GM21526 (cell line): ENCODE data around the gene NRG3.

Experiments
- ATAC-seq: cut with Tn5 transposase; IDR thresholded peaks from one replicate; pipeline ENCODE4 v1.9.1; 2021; ENCODE audit warnings: moderate library complexity; ENCODE audit not compliant: unreplicated experiment, low FRiP score

The NRG3 gene

DNA sequence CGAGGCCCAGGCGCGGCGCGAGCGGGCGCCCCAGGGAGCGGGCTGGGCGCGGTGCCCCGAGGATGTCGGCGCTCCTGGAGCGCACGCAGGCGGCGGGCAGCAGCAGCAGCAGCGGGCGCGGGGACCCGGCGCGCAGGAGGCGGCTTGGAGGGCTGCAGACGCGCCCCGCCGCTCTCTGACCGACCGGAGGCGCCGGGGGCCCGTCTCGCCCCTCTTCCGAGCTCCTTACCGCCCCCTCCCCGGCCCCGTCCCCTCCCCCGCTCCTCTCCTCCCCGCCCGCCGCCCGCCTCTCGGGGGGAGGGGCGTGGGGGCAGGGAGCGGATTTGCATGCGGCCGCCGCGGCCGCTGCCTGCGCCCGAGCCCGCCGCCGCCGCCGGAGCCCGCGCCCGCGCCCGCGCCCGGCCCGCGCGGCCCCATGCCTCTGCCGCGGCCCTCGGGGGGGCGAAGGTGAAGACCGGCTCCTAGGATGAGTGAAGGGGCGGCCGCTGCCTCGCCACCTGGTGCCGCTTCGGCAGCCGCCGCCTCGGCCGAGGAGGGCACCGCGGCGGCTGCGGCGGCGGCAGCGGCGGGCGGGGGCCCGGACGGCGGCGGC lies at the start of gene NRG3:
Gene NRG3 (plus strand): TSS at position 320 of the 592 bp plus-strand sequence.
- ATAC-seq = no peak

DNA sequence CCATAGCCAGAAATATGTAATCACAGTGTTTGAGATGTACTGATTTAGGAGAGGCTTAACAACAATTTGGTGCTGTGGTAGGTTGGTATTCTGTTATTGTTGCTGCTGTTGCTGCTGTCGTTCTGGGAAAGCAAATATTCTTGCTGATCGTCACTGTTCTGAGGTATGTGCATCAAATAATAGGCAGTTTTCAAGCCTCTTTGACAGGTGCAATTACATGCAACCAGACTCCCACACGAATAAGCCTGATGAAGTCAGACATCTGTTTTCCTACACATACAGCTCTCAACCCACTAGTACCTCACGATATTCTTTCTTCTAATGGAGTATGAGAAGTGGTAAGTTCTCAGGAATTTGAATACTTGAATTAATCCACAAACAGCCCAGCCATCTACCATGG lies 46.7 kb upstream of the NRG3 start:
- no peak for ATAC-seq

DNA sequence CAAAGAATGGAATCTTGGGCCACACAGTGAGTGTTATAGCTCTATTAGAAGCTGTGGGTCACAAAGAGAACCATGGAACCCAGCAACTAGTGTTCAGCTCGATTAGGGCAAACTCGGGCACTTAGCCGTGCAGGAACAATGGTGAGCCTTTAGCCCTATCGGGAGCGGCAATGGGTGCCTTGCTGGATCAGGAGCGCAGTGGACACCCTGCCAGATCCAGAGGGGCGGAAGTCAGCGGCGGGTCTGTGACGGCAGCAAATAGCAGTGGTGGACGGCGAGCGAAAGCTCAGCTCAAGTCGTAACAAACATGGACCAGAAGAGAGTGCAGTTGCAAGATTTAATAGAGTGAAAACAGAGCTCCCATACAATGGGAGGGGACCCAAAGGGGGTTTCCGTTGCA lies 43.9 kb upstream of the NRG3 start:
- ATAC-seq = no peak

DNA sequence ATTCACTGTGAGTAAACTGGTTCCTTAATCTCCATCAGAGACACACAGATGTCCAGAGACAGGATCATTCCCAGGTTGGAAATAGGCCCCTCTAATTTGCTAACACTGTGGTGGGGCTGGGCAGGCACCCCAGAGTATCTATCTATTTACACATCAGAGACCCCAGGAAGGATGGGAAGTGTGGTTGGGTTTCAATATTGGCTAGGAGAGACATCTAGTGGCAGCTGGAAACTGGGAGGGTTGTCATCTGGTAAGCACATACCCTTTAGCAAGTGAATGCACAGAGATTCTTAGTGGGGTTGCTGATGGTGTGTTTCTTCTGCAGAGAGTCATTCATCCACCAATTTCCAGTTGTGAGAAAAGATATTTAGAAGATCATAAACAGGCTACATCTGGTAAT lies 36.0 kb upstream of the NRG3 start:
- ATAC-seq = no peak

DNA sequence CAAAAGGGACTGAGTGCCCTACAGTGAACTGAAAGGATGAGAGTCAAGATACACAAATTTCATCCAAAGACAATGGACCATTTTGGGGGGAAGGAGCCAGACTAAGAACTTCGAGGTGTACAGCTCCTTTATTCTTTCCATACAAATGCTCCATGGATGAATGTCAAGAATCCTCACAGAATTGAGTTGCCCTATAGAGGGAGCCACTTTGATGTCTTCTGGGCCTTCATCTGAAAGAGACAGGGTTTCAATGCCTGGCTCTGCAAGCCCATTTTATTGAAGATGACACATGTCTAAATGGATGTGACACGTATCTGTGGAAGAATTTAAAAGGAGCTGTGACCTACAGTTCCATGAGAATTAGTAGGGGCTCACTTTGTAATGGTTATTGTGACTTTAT lies 32.0 kb upstream of the NRG3 start:
- no peak for ATAC-seq

DNA sequence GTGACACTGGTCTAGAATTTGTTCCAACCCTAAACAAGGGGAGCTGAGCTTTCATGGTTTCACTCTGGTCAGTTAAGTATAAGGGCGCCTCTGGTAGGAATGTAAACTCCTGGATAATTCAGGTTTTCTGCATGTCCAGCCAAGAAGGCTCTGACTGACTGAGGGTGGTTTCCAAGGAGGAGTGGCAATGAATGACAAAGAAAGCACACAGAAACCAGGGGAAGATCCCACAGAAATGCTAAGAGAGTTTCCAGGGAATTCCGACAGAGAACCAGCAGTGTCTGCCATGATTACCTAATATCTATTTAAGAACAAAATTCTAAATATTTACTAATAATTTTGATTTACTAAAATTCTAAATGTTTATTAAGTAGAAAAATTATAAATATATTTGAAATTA lies 27.3 kb upstream of the NRG3 start:
- no peak for ATAC-seq

DNA sequence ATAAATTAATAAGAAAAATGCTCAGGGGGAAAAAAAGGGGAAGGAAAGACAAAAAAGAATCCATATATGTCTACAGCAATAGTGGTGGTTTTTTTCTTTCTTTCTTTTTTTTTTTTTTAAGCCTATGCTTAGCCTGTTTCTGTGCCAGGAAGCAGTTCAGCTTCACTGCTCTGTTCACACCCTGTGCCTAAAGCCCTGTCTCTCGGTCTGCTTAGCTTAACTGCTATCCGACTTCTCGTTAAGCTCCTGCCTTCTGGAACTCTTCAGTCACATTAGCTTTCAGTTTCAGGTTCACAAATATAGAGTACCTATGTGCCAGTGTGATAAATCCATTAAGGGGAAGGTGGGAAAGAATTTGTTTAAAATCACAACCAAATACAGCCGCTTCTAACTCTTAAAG lies 26.5 kb upstream of the NRG3 start:
- no peak for ATAC-seq

DNA sequence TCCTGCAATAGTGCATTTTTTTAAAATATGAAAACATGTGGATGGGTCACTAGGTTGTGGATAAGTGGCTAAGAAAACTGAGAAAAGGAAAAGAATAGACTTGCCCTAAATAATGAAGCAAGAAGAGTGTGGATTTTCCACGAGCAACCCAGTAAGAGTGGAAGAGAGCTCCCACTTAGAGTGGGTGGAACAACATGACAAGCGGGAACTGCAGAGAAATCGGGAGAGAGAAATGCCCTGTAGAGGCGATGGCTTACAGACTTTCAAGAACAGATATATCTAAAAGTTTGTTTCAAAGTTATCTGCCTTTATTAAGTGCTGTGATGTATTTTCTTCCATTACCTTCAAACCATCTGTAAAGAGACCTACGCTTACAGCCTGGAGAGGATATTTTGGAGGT lies 26.1 kb upstream of the NRG3 start:
- no peak for ATAC-seq

DNA sequence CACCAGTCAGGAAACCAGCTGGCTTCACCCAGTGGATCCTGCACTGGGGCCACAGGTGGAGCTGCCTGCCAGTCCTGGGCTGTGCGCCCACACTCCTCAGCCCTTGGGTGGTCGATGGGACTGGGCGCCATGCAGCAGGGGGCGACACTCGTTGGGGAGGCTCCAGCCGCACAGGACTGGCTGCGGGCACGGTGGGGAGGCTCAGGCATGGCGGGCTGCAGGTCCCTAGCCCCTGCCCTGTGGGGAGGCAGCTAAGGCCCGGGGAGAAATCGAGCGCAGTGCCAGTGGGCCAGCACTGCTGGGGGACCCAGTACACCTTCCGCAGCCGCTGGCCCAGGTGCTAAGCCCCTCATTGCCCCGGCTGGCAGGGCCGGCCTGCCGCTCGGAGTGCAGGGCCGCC lies 12.4 kb upstream of the NRG3 start:
- no peak for ATAC-seq

DNA sequence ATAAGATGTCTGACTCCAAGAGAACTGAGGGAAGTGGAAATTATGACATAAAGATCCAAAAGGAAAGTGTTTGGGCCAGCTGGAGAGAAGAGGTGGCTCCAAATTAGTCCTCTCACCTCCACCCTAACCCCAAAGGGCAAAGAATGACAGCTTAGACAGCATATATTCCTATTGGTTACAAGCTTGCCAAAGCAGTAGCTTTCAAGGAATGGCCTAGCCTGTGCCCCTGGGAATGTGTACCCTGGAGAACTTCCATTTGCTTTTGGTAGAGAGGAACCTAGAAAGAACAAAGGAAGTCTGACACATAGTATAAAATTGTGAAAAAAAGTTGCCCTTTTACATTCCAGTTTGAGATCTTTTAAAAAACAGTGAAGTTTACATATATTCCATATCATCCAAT lies 11.2 kb upstream of the NRG3 start:
- ATAC-seq = no peak

DNA sequence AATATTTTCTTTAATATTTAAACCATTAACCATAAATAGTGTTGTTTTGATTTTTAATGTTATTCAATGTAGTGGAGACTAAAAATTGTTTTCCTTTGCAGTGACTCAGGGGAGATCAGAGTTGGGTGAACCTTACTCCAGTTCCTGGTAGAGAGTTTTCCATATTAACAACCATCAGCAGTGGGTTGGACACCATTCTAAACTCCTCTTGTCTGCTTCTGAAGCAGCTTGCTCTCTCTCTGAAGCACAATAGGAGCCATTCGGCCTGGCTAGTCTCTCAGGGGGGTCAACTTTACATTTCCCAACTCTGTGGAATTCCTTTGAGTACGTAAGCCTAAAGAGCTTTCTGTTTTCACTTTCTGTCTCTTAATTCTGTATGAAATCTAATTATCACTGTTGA lies 9.4 kb upstream of the NRG3 start:
- ATAC-seq = no peak

DNA sequence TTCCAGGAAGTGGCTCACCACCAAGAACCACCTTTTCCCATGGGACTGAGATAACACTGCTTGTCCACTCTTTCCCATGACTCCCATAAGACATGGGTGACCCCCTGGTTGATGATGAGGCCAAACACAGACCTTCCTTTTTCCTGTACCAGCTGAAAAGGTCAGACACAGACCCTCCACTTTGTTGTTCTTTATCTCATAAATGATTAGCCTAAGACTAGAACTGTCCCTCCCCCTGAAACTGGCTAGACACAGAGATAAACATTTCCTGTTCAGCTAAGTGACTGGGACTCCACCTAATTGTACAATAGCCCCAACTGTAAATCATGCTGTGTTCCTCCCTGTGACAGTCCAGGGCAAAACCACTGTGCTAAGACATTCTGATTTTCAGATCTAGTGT lies 8.2 kb upstream of the NRG3 start:
- ATAC-seq = no peak

DNA sequence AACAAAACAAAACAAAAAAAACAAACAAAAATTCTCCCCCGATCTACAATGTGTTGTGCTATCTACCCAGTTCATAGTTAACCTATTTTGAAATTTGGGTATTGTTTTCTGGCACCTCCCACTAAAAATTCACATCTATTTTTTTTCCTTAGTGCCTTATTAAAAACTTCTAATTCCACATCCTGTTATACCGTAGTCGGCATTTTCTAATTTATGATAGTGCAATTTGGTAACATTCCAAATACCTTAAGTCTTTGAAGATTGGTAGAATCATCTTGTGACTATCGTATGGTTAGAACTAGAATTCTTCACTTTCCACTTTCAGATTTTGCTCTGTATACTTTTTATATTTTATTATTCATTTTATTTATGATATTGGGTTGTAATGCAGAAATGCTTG lies 4.5 kb upstream of the NRG3 start:
- no peak for ATAC-seq

DNA sequence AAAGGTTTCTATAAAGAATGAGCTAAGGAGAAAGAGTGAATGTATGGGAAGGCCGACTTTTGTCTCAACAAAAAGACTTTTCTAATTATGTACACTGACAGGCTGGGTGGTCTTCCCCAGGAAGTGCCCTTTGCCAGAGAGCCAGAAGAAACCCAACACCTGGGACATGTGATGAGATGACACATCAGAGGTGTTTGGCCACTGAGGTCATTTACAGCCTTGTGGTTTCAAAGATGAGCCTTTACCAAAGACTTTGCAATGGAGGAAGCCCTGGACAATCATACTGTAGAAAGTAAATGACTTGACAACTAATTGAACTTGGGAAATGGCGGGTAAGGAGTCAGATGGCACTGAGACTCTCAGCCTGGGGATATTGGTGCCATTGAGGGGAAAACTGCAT lies 3.4 kb upstream of the NRG3 start:
- no peak for ATAC-seq

DNA sequence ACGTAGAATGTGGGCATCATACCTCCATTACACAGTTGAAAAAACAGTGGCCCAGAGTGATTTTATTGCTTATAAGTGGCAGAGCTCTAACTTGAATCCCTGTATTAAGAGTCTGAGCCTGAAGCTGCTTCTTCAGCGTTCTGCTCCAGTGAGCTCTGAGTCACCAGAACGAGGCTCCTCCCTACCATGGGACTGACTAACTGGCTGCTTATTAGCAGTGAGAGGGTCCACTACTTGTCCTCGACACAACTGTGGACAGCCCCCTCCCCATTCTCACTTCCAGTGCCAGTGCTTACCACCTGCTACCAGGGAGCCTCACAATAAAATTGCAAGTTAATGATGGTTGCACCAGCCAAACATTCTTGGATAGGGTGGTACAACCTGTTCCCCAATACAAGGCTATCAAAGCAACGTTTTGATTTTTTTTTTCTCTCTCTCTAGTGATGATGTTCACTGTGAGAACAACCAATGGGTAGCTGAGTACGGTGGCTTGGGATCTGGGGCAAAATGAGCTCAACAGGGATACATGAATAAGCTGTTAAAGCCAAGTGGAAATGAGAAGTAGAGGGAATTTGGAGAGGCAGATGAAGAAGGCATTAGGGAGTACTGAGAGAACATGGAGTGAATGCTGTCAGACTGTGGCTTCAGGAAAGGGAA lies 2.7 kb upstream of the NRG3 start:
- no peak for ATAC-seq

DNA sequence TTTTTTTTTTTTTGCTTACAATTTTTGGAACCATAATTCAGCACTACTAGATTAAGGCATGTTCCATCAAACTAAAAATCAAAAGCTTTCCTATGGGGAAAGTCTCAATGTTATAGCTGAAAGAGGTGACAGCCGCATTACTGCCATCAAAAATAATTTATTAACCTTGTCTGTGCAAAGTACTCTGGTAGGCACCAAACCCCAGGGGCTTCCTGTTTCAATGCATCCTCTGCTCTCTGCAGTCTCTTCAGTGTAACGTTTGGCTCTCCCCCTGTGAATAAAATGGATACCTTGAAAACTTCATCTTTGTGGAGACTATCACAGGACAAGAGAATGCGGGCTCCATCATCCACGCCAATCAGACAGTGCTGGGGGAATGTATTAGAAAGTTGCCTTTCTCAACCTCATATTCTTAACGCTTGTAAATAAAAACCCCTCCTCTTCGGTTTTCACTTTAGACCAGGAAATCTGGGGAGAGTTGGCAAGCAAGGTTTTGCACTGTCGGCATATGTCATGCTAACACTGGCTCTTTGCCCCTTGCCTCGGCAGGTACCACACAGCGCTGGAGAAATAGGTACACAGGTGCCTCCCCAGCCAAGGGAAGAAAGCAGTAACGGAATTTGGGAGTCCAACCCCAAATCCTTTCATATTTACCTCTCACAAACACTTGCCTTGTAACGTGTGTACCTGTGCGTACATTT lies 1.6 kb upstream of the NRG3 start:
- ATAC-seq = no peak

DNA sequence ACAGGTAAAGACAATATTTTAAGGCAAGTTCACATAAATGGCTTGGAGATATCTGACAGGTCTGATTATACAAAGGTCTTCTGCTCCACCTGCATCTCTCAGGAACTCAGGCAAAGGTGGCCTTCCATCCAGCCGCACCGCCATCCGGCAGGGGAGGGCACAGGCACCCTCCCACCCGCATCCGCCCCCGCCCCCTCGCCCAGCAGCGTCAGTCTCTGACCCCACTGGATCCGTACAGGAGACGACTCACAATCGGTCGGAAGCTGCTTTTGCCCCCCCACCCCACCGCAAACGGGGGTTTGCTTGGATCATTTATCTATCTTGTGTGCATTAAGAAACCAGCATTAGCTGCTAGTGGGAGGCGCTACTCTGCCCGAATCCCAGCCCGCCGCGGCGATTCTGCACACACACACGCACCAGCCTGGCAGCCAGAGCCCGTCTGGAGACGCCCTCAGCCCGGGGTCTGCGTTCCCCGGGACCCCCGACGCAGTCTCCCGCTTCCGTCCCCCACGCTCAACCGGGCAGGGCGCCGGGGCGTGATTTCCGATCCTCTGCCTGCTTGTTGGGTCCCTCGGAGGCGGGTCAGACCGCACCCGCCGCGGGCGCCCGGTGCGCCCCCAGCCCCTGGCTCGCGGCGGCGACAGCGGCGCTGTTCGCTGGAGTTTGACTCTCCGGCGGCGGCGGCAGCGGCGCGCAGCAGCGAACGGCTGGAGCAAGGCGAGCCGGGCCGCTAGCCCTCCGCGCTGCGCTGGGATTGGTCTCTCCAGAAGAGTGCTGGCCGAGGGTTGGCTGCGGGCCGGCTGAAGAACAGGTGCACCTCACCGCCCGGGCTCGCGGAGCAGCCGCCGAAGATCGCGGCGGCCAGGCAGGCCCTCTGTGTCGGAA lies 820 bp upstream of the NRG3 start:
- no peak for ATAC-seq

DNA sequence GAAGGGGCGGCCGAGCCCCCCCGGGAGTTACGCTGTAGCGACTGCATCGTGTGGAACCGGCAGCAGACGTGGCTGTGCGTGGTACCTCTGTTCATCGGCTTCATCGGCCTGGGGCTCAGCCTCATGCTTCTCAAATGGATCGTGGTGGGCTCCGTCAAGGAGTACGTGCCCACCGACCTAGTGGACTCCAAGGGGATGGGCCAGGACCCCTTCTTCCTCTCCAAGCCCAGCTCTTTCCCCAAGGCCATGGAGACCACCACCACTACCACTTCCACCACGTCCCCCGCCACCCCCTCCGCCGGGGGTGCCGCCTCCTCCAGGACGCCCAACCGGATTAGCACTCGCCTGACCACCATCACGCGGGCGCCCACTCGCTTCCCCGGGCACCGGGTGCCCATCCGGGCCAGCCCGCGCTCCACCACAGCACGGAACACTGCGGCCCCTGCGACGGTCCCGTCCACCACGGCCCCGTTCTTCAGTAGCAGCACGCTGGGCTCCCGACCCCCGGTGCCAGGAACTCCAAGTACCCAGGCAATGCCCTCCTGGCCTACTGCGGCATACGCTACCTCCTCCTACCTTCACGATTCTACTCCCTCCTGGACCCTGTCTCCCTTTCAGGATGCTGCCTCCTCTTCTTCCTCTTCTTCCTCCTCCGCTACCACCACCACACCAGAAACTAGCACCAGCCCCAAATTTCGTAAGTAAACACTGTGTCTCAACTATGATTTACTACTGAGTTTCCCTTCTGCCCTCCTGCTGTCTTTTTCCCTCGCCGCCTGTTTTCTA lies 666 bp downstream of the NRG3 start:
- ATAC-seq = no peak

DNA sequence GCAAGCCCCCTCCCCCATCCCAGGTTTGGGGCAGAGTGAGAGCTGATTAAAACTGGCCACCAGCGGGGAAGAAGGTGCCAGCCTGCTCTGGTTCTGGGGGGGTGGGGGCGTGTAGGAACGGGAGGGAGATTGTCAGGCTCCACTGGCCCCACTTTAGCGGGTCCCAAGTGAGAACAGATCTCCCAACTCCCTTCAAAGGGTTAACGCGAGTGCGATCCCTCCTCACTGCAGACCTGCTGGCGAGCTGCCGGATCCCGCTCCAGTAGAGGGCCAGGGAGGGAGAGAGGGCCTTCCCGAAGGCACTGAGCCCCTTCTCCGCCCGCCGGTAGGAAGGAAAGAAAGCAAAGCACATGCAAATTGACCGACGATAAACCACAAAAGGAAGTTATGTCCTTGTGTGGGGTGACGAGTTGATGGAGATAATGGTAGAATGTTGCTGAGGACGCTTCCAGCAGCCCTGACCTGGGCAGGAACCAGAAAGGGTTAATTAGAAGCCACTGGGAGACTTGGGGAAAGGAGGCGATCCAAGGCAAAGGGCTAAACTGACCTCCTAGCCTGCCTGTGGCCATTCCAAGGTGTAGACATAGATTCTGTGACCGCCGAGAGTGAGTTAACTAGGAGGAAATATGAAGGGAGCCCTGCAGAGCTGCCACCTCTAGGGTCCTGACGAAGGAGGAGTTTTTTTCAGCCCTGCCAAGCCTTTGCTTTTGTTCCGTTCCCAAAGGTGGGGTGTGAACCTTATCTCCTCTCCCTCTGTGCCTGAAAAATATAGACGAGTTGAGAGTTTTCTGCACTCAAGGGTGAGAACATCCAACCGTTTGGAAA lies 1.5 kb downstream of the NRG3 start:
- ATAC-seq = no peak

DNA sequence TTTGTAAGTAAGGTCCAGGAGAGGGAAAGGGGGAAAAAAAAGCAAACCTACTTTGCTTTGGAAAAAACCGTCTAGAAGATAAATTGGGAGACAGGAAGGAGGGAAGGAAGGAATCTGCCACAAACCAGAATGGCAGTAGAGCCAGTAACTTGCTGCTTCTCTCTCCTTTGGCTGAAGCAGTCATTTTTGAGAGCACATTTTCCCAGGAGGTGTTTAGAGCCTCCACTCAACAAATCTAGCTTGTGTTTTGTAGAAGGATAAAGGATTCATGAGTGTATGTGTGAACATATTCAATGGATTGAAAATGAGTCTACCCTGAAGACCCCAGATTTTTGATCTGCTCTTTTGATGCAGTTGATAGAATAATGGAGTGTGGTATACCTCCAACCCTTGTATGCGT lies 2.6 kb downstream of the NRG3 start:
- no peak for ATAC-seq
